Astrocyte (in vitro differentiated cells and primary cell): ENCODE measurements around the gene LTC4S.

Experiments used
- EZH2 ChIP-seq: IDR thresholded peaks from 2 replicates; pipeline ENCODE4 v1.6.1; 2012; ENCODE audit warnings: mild to moderate bottlenecking, low read length, inconsistent platforms; ENCODE audit not compliant: insufficient read depth
- TF ChIP-seq, protein P1 (sequence below): IDR thresholded peaks from 2 replicates; pipeline ENCODE4 v1.5.1; 2011; ENCODE audit warnings: low read depth, mild to moderate bottlenecking, inconsistent platforms, low read length, moderate library complexity; ENCODE audit not compliant: insufficient read depth

- TF ChIP-seq, protein P1, sequence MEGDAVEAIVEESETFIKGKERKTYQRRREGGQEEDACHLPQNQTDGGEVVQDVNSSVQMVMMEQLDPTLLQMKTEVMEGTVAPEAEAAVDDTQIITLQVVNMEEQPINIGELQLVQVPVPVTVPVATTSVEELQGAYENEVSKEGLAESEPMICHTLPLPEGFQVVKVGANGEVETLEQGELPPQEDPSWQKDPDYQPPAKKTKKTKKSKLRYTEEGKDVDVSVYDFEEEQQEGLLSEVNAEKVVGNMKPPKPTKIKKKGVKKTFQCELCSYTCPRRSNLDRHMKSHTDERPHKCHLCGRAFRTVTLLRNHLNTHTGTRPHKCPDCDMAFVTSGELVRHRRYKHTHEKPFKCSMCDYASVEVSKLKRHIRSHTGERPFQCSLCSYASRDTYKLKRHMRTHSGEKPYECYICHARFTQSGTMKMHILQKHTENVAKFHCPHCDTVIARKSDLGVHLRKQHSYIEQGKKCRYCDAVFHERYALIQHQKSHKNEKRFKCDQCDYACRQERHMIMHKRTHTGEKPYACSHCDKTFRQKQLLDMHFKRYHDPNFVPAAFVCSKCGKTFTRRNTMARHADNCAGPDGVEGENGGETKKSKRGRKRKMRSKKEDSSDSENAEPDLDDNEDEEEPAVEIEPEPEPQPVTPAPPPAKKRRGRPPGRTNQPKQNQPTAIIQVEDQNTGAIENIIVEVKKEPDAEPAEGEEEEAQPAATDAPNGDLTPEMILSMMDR, result no peak
- no peak for TF ChIP-seq EZH2
Observed at GRCh38 chr5:179820483-179821297, 26.9 kb downstream of the LTC4S start, which contains the start of gene SQSTM1.
